B cell (primary cell): ENCODE data around the gene AATK. TPM values are rescaled to one million over a fixed set of nuclear protein-coding genes. Genes with fewer than 3 reads are reported as not detected.

Experiments used
- ATAC-seq: fragments of 200-7000 bp; cut with Tn5 transposase; one replicate; pipeline ENCODE4 v1.10.0; 2021; ENCODE audit warnings: low read depth, mild to moderate bottlenecking, moderate number of reproducible peaks, moderate library complexity
- CTCF ChIA-PET: fragments of 350-600 bp; sonication (Branson Sonifier 250); formaldehyde crosslinking; loops from one replicate; lab custom pipeline; 2021; ENCODE audit warnings: antibody characterized with exemption, inconsistent platforms; lab: Charles Lee
- POLR2A ChIA-PET: fragments of 350-600 bp; sonication (Branson Sonifier 250); formaldehyde crosslinking; loops from one replicate; lab custom pipeline; 2021; ENCODE audit warnings: antibody characterized with exemption; lab: Charles Lee
- DNase-seq: peaks from one replicate; pipeline ENCODE4 v3.0.0; 2013
- H2AFZ ChIP-seq: 2 replicates; pipeline ENCODE4 v1.6.1; 2012; ENCODE audit warnings: mild to moderate bottlenecking, low read depth, low read length; ENCODE audit not compliant: insufficient read depth, poor library complexity, severe bottlenecking
- H3K27ac ChIP-seq, 2 donors: 1 replicate in 1 of 2; 2 replicates in 1 of 2; pipeline ENCODE4 v1.5.1; 2012 to 2013; ENCODE audit warnings: low read length in 2 of 2, mild to moderate bottlenecking in 2 of 2, moderate library complexity in 1 of 2
- H3K27me3 ChIP-seq, 4 experiments: fragments of 200-600 bp in 1 of 4; sonication (generic) in 1 of 4; replicated peaks in 1 of 4; 1 replicate in 2 of 4; 2 replicates in 2 of 4; pipeline versions ENCODE4 v1.6.1 to v1.7.0; 2013 to 2016; ENCODE audit warnings: low read length in 3 of 4, mild to moderate bottlenecking in 2 of 4, mixed read lengths in 1 of 4, moderate library complexity in 1 of 4; ENCODE audit not compliant: insufficient read depth in 4 of 4, control insufficient read depth in 3 of 4; ENCODE audit errors: control extremely low read depth in 1 of 4
- H3K36me3 ChIP-seq, 2 experiments: replicated peaks in 1 of 2; 1 replicate in 1 of 2; 2 replicates in 1 of 2; pipeline versions ENCODE4 v1.6.1 to v1.7.1; 2013; ENCODE audit warnings: low read length in 1 of 2; ENCODE audit not compliant: insufficient read depth in 2 of 2, control insufficient read depth in 1 of 2; ENCODE audit errors: control extremely low read depth in 1 of 2, extremely low read depth in 1 of 2
- H3K4me1 ChIP-seq, 2 donors: fragments of 200-600 bp in 1 of 2; sonication (generic) in 1 of 2; 1 replicate in 1 of 2; 2 replicates in 1 of 2; pipeline versions ENCODE4 v1.5.1 to v1.6.1; 2013 to 2017; ENCODE audit warnings: low read length in 2 of 2; ENCODE audit not compliant: control insufficient read depth in 2 of 2, insufficient read depth in 2 of 2
- H3K4me2 ChIP-seq: replicated peaks from 2 replicates; pipeline ENCODE3; 2012; ENCODE audit warnings: mild to moderate bottlenecking, low read depth, low read length; ENCODE audit not compliant: poor library complexity, severe bottlenecking
- H3K4me3 ChIP-seq, 5 experiments: fragments of 200-600 bp in 1 of 5; sonication (generic) in 1 of 5; 1 replicate in 3 of 5; 2 replicates in 2 of 5; pipeline versions ENCODE4 v1.5.1 to v1.7.0; 2011 to 2016; ENCODE audit warnings: low read length in 4 of 5, mild to moderate bottlenecking in 4 of 5, low read depth in 2 of 5, control low read depth in 1 of 5, moderate library complexity in 1 of 5; ENCODE audit not compliant: insufficient read depth in 1 of 5; ENCODE audit errors: control extremely low read depth in 1 of 5, extremely low read depth in 1 of 5
- H3K79me2 ChIP-seq: fragments of 200-600 bp; sonication (generic); one replicate; pipeline ENCODE4 v1.6.0; 2016; ENCODE audit warnings: low read length; ENCODE audit not compliant: control insufficient read depth, insufficient read depth
- H3K9ac ChIP-seq: fragments of 200-600 bp; sonication (generic); 2 replicates; pipeline ENCODE4 v1.6.1; 2017; ENCODE audit warnings: mild to moderate bottlenecking, low read length, moderate library complexity
- H3K9me3 ChIP-seq, 3 donors: one replicate each; pipeline versions ENCODE4 v1.6.1 to v1.7.1; 2013; ENCODE audit warnings: low read length in 2 of 3; ENCODE audit not compliant: control insufficient read depth in 2 of 3, insufficient read depth in 1 of 3; ENCODE audit errors: control extremely low read depth in 1 of 3
- H4K20me1 ChIP-seq: 2 replicates; pipeline ENCODE4 v1.6.0; 2012; ENCODE audit warnings: mild to moderate bottlenecking, low read length; ENCODE audit not compliant: insufficient read depth, control insufficient read depth, poor library complexity, severe bottlenecking
- H3K27ac Mint-ChIP-seq: one replicate; pipeline ENCODE4 v1.8.0; 2021; ENCODE audit warnings: mixed read lengths
- H3K27me3 Mint-ChIP-seq: one replicate; pipeline ENCODE4 v1.8.0; 2021; ENCODE audit warnings: mixed read lengths
- H3K4me1 Mint-ChIP-seq: one replicate; pipeline ENCODE4 v1.8.0; 2021; ENCODE audit warnings: mixed read lengths
- H3K4me3 Mint-ChIP-seq: one replicate; pipeline ENCODE4 v1.8.0; 2021; ENCODE audit warnings: mixed read lengths
- H3K9me3 Mint-ChIP-seq: one replicate; pipeline ENCODE4 v1.8.0; 2022; ENCODE audit warnings: mixed read lengths; ENCODE audit not compliant: insufficient read depth
- EZH2 ChIP-seq: IDR thresholded peaks from 2 replicates; pipeline ENCODE4 v1.6.1; 2012; ENCODE audit warnings: borderline replicate concordance, low read depth, mild to moderate bottlenecking, moderate library complexity, low read length; ENCODE audit not compliant: insufficient read depth, poor library complexity, severe bottlenecking
- WGBS: methylation state at CpG from one replicate; pipeline ENCODE4 v1.1.5; 2013; ENCODE audit warnings: missing lambda C conversion rate; ENCODE audit not compliant: insufficient coverage; 5-methylcytosine and 5-hydroxymethylcytosine counted together
- intact Hi-C: fragments of 100-400 bp; cut with micrococcal nuclease; formaldehyde crosslinking; loops from one replicate; pipeline ENCODE4 v1.10.0; 2022
- polyA plus RNA-seq: library from polyadenylated mRNA; depleted of rRNA; stranded (reverse); fragments of >200 nt; gene quantifications from 2 replicates; pipeline ENCODE4 v1.2.3, GENCODE V29; 2012
- total RNA-seq, 2 donors: library from RNA; stranded (reverse); fragments of 120-200 nt in 1 of 2; gene quantifications; 1 replicate in 1 of 2; 2 replicates in 1 of 2; pipeline versions ENCODE4 v1.2.3 to v1.2.4, GENCODE V29; 2013 to 2022
- TF ChIP-seq, protein P1 (sequence below): fragments of 200-600 bp; IDR thresholded peaks from one replicate; pipeline ENCODE4 v1.8.0; 2022; ENCODE audit warnings: antibody characterized with exemption, mild to moderate bottlenecking

AATK gene
- total and polyA plus RNA-seq, 2 donors (not counting 1 experiment from before 2014, with no cell fraction given) = 0.21 to 1.7 TPM

DNA sequence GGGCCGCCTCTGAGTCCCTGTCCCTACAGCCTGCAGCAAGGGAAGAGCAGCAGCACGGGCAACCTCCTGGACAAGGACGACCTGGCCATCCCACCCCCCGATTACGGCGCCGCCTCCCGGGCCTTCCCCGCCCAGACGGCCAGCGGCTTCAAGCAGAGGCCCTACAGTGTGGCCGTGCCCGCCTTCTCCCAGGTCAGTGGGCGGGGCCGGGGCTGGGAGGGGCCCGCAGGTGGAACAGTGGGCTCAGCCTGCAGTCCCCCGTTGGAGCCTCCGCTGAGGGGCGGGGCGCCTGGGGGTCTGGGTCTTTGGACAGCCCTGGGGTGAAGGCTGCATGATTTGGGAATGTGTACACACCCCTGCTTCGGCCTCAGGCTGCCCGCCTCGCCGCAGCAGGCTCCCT, 59.3 kb downstream of the AATK start:
- H3K4me3 Mint-ChIP-seq = no peak overlapping the region
- 94% methylated on average over 23 of the region's 24 CpGs for WGBS
- no peak for DNase-seq
- no peak overlapping the region for H3K4me3 ChIP-seq
- H3K4me2 ChIP-seq = no peak overlapping the region
- no peaks in the 10 kb centered on the region for H3K27me3 ChIP-seq
- no peak overlapping the region for H3K9ac ChIP-seq
- H3K36me3 ChIP-seq = no peaks in the 10 kb centered on the region
- no peak for ATAC-seq
- no peak for TF ChIP-seq EZH2
- TF ChIP-seq, protein P1, sequence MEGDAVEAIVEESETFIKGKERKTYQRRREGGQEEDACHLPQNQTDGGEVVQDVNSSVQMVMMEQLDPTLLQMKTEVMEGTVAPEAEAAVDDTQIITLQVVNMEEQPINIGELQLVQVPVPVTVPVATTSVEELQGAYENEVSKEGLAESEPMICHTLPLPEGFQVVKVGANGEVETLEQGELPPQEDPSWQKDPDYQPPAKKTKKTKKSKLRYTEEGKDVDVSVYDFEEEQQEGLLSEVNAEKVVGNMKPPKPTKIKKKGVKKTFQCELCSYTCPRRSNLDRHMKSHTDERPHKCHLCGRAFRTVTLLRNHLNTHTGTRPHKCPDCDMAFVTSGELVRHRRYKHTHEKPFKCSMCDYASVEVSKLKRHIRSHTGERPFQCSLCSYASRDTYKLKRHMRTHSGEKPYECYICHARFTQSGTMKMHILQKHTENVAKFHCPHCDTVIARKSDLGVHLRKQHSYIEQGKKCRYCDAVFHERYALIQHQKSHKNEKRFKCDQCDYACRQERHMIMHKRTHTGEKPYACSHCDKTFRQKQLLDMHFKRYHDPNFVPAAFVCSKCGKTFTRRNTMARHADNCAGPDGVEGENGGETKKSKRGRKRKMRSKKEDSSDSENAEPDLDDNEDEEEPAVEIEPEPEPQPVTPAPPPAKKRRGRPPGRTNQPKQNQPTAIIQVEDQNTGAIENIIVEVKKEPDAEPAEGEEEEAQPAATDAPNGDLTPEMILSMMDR = no peak
- H3K9me3 ChIP-seq = no peaks in the 10 kb centered on the region
- H3K27ac Mint-ChIP-seq = no peak overlapping the region
- no peak overlapping the region for H3K27ac ChIP-seq
- peaks cover 0 to 3% of the 10 kb centered on the region in 2 donors for H3K4me1 ChIP-seq
- H3K9me3 Mint-ChIP-seq = no peaks in the 10 kb centered on the region
- H3K4me1 Mint-ChIP-seq = no peaks in the 10 kb centered on the region
- intact Hi-C loops = no loop called here
- ChIA-PET CTCF (no interaction called here), POLR2A (no interaction called here)
- H4K20me1 ChIP-seq = no peaks in the 10 kb centered on the region
- no peaks in the 10 kb centered on the region for H3K27me3 Mint-ChIP-seq
- no peak overlapping the region for H2AFZ ChIP-seq
- H3K79me2 ChIP-seq = no peaks in the 10 kb centered on the region

DNA sequence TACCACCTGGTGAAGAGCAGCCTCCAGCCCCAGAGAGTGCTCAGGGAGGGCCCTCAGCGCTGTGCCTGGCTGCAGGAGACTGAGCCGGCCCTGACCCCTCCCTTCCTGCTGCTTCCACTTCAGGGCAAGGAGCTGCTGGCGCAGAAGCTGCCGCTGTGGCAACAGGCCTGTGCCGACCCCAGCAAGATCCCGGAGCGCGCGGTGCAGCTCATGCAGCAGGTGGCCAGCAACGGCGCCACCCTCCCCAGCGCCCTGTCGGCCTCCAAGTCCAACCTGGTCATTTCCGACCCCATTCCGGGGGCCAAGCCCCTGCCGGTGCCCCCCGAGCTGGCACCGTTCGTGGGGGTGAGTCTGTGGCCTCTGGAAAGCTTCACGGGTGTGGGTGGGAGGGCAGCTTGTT, 62.6 kb downstream of the AATK start:
- TF ChIP-seq, protein P1 = no peak
- no peak for TF ChIP-seq EZH2
- Histone ChIP-seq H3K4me3 (no peak overlapping the region), H3K9ac (no peak overlapping the region), H3K79me2 (no peaks in the 10 kb centered on the region), H3K27me3 (peaks cover 0 to 9% (median 0%) of the 10 kb centered on the region in 4 experiments), H3K4me1 (peaks cover 0 to 7% of the 10 kb centered on the region in 2 donors), H4K20me1 (no peaks in the 10 kb centered on the region), H2AFZ (no peak overlapping the region), H3K36me3 (no peaks in the 10 kb centered on the region), H3K27ac (no peak overlapping the region), H3K9me3 (no peaks in the 10 kb centered on the region), H3K4me2 (no peak overlapping the region)
- ChIA-PET POLR2A (no interaction called here), CTCF (interaction anchor here (0.6 to 5.3 kb wide), 4 partner anchors 80 to 676 kb away, joined by 3 to 36 read pairs (median 14); no protein-coding TSS in a partner anchor)
- WGBS = 96% methylated on average over 17 of the region's 20 CpGs
- no peak overlapping the region for H3K4me3 Mint-ChIP-seq
- no peaks in the 10 kb centered on the region for H3K4me1 Mint-ChIP-seq
- DNase-seq (no peak), ATAC-seq (no peak)
- H3K9me3 Mint-ChIP-seq = no peaks in the 10 kb centered on the region
- no peak overlapping the region for H3K27ac Mint-ChIP-seq
- intact Hi-C loops = no loop called here
- H3K27me3 Mint-ChIP-seq = peaks cover 4% of the 10 kb centered on the region
